Cardiac septum (tissue), 1 donor: ENCODE measurements around the gene MIF4GD. TPM values are rescaled to one million over a fixed set of nuclear protein-coding genes. Genes with fewer than 3 reads are reported as not detected.
"Not testable (repeated sequence)": the region's sequence is repeated elsewhere in the genome, so short reads cannot be mapped to it uniquely, and the experiment has no call there.

Experiments used
- DNase-seq: peaks from one replicate; pipeline ENCODE4 v3.0.0-alpha.2; 2020; ENCODE audit warnings: low spot score
- intact Hi-C: fragments of 100-400 bp; cut with DNase I; formaldehyde crosslinking; loops from one replicate; pipeline ENCODE4 v1.14.0; 2022
- long read RNA-seq: library from polyadenylated mRNA; unstranded; transcript quantifications from one replicate; pipeline ENCODE4 v2.0.0, GENCODE V29; 2021
- total RNA-seq: library from RNA; stranded (reverse); fragmentation: NEBNext Ultra II Directional; extraction: Animal tissue kit (Norgen Biotek cat#: 25700); gene quantifications from one replicate; pipeline ENCODE4 v1.2.1, GENCODE V29; 2021
- donor health status: DM: no; HTN: no; CAD: no.

The MIF4GD gene, protein sequence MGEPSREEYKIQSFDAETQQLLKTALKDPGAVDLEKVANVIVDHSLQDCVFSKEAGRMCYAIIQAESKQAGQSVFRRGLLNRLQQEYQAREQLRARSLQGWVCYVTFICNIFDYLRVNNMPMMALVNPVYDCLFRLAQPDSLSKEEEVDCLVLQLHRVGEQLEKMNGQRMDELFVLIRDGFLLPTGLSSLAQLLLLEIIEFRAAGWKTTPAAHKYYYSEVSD
- total RNA-seq = 18.1 TPM
- long read RNA-seq, transcript MIF4GD-202 (6 exons, 1,306 nt) = major isoform, 21 of 36 reads
- long read RNA-seq, partial matches to known transcripts = 4 of 36 reads
- long read RNA-seq, other reads (novel, unspliced or antisense) = 4 of 36 reads

DNA sequence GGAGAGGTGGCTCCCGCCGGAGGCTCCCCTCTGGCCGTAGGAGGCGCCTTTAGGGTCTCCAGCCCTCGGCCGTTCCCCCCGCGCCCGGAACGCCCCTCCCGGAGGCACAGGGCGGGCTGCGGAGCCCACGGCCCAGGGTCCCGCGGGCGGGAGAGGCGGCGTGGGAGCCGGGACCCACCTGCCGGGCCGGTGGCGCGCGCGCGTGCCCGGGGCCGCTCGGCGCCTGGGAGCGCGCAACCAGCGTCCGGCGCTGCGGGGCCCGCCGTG, at the start of gene MIF4GD:
MIF4GD (minus strand) TSS at position 266 of the 267 bp plus-strand sequence. CDS start 1,036 bp downstream, outside the sequence.
- intact Hi-C loops = loop anchor here (5.0 kb wide), 2 partner anchors 141 to 246 kb away; partner anchors contain the start of genes CASKIN2 and TSEN54
- DNase-seq = no peak

DNA sequence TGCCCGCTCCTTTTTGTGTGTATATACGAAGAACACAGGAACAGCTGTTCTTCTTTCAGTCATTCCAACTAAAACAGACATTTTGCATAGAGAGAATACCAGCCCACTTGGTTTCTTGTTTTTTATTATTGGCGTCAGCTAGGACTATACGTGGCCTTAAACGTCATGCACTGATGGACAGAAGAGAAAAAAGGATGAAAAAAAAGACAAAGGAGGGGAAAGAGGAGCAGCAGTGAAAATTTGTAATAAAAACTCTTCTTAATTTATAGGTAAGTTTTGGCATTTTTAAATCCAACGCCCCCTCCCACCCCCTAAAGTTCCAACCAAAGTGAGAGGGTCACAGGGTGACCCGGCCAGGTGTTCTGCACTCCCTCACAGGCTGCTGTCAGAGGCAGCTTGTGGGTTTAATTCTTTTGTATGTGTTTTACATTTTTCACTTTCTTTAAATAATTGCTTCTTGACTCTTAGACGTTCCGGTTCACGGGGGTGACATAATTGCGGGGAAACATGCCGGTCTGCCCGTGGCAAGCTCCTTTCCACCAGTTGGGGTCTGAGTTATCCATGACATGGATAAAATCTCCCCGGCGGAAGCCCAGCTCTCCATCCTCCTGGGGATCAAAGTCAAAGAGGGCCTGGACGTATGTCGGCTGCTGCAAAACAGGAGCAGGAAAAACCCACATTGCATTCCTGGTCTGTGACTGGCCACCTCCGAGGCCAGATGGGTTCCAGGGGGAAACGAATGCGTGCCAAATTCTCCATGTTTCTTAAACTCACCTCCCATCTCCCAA, 49.1 kb upstream of the MIF4GD start:
- DNase-seq = no peak
- intact Hi-C loops = loop anchor here (2.0 kb wide), 1 partner anchor 23 kb away; no protein-coding TSS in a partner anchor

DNA sequence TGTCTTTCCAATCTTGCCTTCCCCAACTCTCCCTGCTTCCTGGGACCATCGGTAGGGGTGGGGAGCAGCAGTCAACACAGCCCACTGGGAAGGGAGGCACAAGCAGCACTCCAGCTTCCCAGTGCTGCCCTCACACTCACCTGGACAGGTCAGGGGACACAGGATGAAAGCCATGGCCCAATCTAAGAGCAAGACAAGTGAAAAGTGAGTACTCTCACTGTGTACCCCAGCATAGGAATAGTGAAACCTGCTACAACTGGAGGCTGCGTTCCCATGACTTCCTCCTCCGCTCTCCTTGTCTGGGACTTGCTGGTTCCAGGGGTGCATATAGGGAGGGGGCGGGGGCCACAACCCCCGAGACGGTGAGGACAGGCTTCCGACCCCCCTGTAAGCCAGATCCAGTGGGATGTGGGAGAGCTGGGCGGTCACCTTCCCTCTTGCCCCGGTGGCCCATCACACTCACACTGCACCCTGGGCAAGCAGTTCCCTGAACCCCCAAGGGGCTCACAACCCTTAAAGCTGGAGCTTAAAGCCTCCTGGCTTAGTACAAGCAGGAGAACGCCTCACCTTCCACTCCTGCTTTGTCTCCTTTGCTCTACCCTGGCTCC, 47.7 kb upstream of the MIF4GD start:
- intact Hi-C loops = no loop called here
- no peak for DNase-seq

DNA sequence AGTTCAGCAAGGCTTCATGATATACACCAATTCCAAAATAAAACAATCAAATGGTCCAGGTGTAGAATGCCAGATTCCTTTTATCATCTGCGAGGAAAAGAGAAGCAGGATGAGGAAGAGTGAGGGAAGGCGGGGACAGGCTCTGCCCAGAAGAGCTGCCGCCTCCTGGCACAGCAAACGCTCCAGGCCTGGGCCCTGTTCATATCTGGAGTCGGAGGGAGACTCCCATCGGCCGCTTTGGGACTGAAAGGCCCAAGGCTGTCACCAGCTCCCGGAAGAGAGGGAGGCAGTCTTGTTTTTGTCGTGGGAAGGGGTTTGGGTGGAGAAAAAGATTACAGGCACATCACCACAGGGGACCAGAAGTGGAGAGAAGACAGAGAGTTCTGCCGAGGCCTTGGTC, 47.2 kb upstream of the MIF4GD start:
- intact Hi-C loops = no loop called here
- DNase-seq = no peak

DNA sequence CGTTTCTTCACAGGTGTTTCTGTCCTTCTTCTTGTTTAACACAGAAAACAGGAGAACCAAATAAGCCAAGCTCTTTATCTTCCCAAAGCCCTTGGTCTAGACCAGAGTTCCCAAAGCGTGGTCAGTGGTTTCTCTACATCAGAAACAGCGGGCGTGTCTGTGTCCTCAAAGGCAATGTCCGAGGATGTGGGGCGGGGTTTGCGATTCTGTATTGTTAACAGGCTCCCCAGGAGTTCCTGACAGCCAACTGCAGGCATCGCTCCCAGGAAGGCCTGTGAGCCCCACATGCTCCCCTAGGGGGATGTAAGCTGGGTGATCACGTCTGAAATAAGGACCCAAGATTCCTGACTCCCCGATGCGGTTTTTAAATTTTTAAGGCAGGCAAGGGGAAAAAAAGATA, 46.6 kb upstream of the MIF4GD start:
- no peak for DNase-seq
- intact Hi-C loops = no loop called here

DNA sequence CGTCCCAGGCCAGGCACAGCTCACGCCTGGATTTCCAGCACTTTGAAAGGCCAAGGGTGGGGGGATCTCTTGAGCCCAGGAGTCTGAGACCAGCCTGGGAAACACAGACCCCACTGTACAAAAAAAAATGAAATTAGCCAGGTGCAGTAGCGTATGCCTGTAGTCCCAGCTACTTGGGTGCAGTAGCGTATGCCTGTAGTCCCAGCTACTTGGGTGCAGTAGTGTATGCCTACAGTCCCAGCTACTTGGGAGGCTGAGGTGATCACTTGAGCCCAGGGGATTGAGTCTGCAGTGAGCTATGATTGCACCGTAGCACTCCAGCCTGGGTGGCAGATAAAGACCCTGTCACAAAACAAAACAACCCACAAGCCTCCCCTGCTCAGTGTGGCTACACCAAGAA, 45.2 kb upstream of the MIF4GD start:
- DNase-seq = no peak
- intact Hi-C loops = no loop called here

DNA sequence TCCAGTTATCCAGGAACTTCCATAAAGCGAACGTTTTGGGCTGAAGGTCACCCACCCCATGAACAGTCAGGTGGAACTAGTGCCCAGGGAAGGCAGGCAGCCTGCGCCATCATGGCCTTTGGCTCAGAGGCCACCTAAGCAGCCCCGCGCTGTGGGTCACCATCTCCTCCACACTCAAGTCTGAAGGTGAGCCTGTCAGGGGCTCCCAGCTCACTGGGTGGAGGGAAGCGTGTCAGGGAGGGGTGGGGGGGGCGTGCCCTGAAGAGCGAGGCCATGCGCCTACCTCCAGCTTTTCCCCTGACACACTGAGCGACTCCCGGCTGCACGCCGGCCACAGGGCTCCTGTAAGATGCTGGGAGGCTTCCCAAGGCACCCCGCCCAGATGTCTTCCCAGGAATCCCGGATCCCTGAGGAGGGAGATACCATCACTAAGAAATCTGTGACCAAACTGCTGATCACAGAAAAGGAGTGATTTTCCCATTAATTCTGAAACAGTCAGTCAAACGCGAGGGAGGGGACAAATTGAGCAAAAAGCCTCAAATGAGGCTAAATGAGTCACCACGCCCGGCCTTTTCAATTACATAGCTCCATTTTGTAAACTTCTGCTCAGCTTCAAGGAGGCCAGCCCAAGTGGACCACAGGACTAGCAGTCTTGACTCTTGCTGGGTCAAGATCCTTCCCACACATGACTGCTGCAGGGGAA, 44.7 kb upstream of the MIF4GD start:
- intact Hi-C loops = no loop called here
- no peak for DNase-seq

DNA sequence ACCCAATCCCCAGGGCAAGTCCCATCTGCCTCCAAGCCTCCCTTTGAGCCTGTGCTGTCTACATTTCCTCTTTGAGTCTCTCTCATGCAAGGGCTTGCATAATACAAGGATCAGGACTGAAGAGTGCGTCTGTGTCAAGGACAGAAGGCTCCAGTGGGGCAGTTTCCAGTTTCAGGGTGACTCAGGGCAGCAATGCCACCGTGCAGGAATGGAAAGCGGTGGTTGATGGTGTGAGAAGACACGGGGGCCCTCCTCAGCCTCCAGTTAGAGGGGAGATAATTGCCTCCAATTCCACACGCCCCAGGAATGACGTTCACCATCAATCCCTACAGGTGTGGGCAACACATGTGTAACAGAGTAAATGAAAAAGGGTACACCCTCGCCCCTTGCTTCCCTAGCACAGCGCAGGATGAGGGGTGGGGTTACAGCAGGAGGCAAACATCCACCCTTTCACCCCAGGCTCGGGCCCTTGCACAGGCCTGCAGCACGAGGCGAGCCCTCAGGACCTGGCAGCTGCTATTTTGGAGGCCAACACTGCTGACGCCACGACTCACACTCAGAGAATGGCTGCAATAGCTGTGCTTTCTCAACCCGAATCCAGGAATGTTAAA, 43.0 kb upstream of the MIF4GD start:
- DNase-seq = no peak
- intact Hi-C loops = no loop called here

DNA sequence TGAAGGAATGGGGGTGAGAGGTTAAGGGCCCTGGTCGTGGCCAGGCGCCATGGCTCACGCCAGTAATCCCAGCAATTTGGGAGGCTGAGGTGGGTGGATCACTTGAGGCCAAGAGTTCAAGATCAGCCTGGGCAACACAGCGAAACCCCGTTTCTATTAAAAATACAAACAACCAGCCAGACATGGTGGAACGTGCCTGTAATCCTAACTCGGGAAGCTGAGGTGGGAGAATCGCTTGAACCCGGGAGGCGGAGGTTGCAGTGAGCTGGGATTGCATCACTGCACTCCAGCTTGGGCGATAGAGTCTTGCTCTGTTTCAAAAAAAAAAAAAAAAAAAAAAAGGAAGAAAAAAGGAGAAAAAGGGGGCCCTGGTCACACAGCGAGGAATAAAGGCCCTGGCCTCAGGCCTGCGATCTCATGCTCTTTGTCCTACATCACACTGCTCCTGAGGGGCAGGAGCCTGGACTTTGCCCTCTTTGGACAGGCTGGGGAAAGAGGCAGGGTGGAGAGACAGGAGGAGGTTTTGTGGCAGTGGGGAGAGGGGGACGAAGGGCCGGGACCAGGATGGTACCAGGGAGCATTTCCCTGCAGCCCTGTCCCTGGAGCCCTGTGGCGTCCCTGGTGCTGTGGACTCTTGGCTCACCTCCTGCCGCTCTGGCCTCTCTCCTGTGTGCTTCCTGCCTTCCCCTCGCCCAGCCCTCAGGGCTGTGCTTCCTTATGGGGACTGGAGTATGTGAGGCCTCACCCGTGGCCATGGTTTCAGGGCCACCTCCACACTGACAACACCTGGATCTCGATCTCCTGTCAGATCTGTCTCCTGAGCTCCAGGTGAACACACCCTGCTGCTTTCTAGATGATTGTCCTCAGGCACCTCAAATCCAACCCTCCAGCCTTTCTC, 38.0 kb upstream of the MIF4GD start:
- DNase-seq = no peak

DNA sequence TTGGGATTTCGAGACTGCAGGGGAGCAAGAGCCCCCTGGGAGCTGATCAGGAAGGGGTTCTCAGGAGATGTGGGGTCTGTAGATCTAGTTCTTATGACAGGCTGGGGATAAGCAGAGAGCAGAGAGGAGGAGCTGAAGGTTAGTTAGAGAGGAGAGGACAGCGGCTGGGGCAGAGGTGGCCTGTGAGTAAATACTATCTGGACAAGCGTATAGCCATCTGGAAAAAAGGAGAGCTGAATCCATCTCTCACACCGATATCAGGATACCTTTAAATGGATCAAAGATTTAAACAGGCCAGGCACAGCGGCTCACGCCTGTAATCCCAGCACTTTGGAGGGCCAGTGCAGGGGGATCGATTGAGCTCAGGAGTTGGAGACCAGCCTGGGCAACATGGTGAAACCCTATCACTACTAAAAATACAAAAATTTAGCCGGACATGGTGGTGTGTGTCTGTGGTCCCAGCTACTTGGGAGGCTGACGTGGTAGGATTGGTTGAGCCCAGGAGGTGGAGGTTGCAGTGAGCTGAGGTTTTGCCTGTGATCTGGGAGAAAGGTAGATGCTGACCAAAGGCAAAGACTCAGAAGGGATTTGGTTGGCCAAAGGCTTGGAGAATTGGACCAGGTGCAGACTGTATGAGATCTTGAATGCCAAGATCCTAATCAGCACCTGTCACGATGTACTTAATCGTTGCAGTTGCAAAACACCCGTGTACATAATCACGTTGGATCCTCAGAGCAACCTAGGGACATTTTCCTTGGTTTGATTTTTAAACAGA, 37.1 kb upstream of the MIF4GD start:
- DNase-seq = no peak
- intact Hi-C loops = no loop called here

More for the DNA sequence above, 38.0 kb upstream of the MIF4GD start:
- intact Hi-C loops = no loop called here

DNA sequence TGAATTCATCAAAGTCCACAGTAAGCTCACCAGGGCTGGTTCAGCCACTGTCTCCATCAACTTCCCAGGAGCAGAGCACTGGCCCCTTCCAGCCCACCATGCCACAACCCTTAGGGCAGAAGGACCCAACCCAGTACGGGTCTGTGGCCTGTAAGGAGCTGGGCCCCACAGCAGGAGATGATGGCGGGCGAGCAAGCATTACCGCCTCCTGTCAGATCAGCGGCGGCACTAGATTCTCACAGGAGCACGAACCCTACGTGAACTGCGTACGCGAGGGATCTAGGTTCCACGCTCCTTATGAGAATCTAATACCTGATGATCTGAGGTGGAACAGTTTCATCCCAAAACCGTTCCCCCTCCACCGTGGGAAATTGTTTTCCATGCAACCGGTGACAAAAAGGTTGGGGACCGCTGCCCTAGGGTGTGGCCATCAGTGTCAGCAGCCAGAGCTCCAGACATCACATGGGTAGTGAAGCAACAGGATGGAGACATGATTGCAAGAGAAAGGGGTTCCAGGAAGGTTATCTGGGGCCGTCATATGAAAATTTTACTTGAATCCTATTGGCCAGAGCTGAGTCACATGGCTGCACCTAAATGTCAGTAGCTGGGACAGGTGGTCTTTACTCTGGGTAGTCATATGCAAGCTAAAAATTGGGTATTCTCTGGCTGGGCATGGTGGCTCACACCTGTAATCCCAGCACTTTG, 30.6 kb upstream of the MIF4GD start:
- intact Hi-C loops = no loop called here
- DNase-seq = no peak

DNA sequence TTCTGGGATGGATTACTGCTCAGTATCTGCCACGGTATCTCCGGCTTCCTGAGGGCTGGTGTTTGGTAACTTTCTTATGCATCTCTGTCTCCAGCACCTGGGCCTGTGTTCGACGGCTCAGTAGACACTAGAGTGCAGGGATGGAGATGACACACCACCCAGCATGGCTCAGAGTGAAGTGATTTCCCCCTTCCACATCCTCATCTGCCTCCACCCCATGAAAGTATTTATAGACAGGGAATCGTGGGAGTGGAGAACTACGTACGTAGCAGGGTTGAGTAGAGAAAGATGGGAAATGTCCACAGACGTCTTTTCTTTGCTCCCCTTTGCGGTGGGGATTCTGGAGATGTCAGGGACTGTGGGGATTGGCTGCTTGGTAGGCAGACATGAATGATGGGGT, 30.0 kb upstream of the MIF4GD start:
- no peak for DNase-seq
- intact Hi-C loops = no loop called here

DNA sequence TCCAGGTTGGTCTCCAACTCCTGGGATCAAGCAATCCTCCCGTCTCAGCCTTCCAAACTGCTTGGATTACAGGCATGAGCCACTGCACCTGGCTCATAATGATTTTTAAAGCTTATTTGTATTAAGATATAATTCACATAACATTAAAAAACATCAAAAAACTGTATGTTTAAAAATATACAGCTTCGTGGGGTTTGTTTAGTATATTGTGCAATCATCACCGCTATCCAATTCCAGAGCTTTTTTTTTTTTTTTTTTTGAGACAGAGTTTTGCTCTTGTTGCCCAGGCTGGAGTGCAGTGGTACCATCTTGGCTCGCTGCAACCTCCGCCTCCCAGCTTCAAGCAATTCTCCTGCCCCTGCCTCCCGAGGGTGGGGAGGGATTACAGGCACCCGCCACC, 29.2 kb upstream of the MIF4GD start:
- DNase-seq = no peak
- intact Hi-C loops = no loop called here

DNA sequence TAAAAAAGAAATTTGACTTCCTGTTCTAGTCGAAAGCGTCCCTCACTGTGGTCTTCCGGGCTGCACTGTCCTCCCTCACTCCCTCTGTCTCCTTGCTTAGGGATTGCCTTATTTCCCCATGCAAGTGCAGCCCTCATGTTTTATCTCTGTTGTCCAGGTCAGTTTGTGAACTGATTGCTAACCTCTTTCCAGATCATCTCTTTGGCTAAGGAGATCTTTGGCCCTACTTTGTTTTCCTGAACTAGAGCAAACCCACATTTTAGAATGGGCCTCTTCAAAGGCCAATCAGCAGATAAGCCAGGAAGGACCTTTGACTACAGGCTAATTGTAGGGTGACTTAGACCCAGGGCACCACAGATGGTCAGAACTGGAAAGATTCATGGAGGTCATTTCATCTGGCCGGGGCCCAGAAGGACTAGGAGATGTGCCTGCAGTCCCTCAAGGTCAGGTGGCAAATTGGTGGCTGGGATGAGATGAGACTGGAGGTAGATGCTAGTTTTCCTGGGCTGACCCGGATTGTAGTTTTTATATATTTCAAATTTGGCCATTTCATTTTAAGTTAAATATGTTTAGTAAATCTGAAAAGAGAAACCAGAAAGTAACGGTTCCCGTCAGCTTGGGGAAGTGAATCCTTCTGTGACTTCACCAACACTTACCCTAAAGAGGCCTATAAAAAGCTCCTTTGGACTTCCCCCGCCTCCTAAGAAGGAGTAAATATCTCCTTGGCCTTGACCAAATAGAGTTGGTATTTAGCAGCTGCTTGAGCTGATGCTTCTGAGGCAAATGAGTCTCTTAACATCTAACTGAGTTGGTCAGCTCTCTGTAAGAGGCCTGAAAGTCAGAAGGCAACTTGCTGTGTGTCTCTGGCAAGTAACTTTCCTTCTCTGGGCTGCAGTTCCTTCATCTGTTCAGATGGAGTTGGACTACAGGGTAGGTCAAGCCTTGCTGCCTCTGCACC, 24.4 kb upstream of the MIF4GD start:
- DNase-seq = no peak
- intact Hi-C loops = loop anchor here (2.0 kb wide), 1 partner anchor 25 kb away; no protein-coding TSS in a partner anchor

DNA sequence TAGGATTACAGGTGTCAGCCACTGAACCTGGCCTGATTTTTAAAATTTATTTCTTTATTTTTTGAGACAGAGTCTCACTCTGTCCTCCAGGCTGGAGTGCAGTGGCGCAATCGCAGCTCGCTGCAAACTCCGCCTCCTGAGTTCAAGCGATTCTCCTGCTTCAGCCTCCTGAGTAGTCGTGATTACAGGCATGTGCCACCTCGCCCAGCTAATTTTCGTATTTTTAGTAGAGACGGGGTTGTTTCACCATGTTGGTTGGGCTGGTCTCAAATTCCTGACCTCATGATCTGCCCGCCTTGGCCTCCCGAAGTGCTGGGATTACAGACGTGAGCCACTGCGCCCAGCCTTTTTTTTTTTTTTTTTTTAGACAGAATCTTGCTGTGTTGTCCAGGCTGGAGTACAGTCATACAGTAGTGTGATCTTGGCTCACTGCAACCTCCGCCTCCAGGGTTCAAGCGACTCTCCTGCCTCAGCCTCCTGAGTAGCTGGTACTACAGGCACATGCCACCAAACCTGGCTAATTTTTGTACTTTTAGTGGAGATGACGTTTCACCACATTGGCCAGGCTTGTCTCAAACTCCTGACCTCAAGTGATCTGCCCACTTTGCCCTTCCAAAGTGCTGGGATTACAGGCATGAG, 21.9 kb upstream of the MIF4GD start:
- intact Hi-C loops, DNase-seq: not testable (repeated sequence)

DNA sequence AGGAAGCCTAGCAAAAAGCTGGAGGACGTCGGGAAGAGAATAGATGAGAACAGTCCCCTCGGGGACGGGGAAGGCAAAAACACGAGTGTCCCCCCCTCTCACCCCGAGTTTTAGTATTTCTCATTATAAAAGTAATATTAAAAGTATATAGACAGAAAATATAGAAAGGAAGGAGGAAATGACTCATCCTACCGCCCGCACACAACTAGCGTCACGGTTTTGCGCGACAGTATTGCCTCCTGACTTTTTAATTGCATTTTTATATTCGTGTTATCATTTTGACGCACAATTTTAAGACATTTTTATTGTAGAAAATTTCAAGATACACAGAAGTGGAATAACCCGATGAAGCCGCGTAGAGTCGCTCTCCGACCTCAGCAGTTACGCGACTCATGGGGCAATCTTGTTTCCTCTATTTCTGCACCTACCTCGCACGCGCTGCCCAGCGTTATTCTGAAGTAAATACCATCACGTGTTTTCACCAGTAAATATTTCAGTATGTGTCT, 18.9 kb upstream of the MIF4GD start:
- no peak for DNase-seq
- intact Hi-C loops = no loop called here
